ENCODE data around the gene MTMR12.
"Not testable (repeated sequence)": the region's sequence is repeated elsewhere in the genome, so short reads cannot be mapped to it uniquely, and the experiment has no call there.

MTMR12 gene

GRCh38 chr5:32232441-32233219 is 80.1 kb downstream of the MTMR12 start:
- DNase-seq = peak; percentile 79

- no peak for DNase-seq
These were observed 80.8 kb downstream of the MTMR12 start for GRCh38 chr5:32231929-32232328.

- no peak for DNase-seq
These were observed 81.5 kb downstream of the MTMR12 start for GRCh38 chr5:32231241-32231640.

- no peak for DNase-seq
These were observed 82.2 kb downstream of the MTMR12 start for GRCh38 chr5:32230356-32231099.

- no peak for DNase-seq
These were observed 83.2 kb downstream of the MTMR12 start for GRCh38 chr5:32229586-32229985.

- no peak for DNase-seq
These were observed 83.9 kb downstream of the MTMR12 start for GRCh38 chr5:32228816-32229215.

GRCh38 chr5:32225445-32225844 is 87.3 kb downstream of the MTMR12 start:
- no peak for DNase-seq

- DNase-seq = no peak
These were observed 88.6 kb downstream of the MTMR12 start for GRCh38 chr5:32223972-32224609.

GRCh38 chr5:32222723-32223470 is 89.8 kb downstream of the MTMR12 start:
- no peak for DNase-seq

- no peak for DNase-seq
These were observed 94.8 kb downstream of the MTMR12 start for GRCh38 chr5:32217886-32218396.

- DNase-seq = not testable (repeated sequence)
These were observed 98.4 kb downstream of the MTMR12 start for GRCh38 chr5:32214344-32214743.

- no peak for DNase-seq
These were observed 102.6 kb downstream of the MTMR12 start for GRCh38 chr5:32210151-32210550.

- DNase-seq = not testable (repeated sequence)
These were observed 103.9 kb downstream of the MTMR12 start for GRCh38 chr5:32208837-32209236.

GRCh38 chr5:32207355-32207634 is 105.4 kb downstream of the MTMR12 start:
- DNase-seq = no peak

- DNase-seq = no peak
These were observed 106.0 kb downstream of the MTMR12 start for GRCh38 chr5:32206509-32207354.

GRCh38 chr5:32206053-32206452 is 106.7 kb downstream of the MTMR12 start:
- no peak for DNase-seq

- no peak for DNase-seq
These were observed 110.3 kb downstream of the MTMR12 start for GRCh38 chr5:32202394-32202793.

- no peak for DNase-seq
These were observed 111.5 kb downstream of the MTMR12 start for GRCh38 chr5:32201122-32201753.

GRCh38 chr5:32197032-32197431 is 115.7 kb downstream of the MTMR12 start:
- DNase-seq = no peak

- no peak for DNase-seq
These were observed 117.5 kb downstream of the MTMR12 start for GRCh38 chr5:32195265-32195664.

GRCh38 chr5:32193591-32193990 is 119.1 kb downstream of the MTMR12 start:
- DNase-seq = no peak

- no peak for DNase-seq
These were observed 122.6 kb downstream of the MTMR12 start for GRCh38 chr5:32190095-32190494.
